NCI-H146 (cell line): ENCODE measurements around the gene ERC2.

Experiments
- DNase-seq: peaks from one replicate; lab custom pipeline; 2025; lab: John Stamatoyannopoulos, UW

ERC2 gene

DNA sequence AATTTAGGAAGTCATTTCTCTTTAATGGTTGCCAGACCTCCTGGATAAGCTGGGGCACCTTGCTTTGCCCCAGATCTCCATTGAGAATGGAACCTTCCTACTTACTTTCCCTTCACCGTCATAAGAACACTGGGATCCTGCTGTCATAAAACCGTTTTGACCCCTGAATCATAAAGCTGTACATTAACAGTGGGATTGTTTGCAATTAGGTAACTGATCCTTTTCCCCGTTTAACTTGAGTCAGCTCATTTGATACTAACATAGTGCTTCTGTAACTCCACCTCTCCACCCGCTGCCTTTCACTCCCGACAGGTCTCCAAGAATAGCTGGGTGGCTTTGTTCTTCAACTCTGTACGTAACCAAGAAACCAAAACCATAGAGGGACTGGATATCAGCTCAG lies 673.0 kb downstream of the ERC2 start:
- DNase-seq: peak; percentile 43

GRCh38 chr3:55792742-55793141 lies 675.5 kb downstream of the ERC2 start:
- no peak for DNase-seq

GRCh38 chr3:55792009-55792408 lies 676.3 kb downstream of the ERC2 start:
- DNase-seq: no peak

GRCh38 chr3:55790596-55791350 lies 677.5 kb downstream of the ERC2 start:
- DNase-seq: no peak

DNA sequence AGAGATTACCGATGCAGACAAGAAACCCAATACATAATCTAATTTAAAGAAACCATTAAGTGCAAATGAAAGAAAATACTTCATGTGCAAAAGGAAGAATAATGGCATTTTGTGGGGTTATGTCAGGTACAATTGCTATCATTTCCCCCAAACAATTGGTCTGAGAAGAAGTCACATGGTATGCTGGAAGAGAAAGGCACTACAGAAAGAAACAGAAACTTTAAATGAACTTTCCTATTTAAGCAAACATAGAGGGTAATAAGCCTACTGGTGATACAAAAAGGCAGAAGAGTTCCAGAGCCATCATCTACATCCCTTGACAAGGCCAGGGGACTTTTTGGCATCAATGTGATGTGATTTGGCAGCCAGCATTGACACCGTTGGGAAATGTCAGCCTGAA lies 678.8 kb downstream of the ERC2 start:
- DNase-seq: no peak

DNA sequence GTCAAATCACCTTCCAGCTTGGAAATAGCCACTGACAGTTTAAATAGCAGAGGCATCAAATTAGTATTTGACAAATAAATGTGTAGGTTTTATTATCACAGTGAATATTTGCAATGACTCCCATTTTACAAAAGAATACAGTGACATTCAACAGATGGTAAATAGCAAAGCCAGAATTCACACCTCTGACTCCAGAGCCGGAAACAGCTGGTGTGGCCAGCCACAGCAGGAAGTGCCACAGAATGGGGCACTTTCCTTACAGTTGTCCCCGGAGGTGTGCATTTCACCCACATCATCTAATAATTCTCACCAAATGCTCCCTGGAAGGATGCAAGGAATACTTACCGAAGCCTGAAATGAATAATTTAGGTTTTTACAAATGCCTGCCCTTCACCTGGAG lies 685.5 kb downstream of the ERC2 start:
- DNase-seq: peak; percentile 28

GRCh38 chr3:55782351-55782750 lies 685.9 kb downstream of the ERC2 start:
- no peak for DNase-seq

DNA sequence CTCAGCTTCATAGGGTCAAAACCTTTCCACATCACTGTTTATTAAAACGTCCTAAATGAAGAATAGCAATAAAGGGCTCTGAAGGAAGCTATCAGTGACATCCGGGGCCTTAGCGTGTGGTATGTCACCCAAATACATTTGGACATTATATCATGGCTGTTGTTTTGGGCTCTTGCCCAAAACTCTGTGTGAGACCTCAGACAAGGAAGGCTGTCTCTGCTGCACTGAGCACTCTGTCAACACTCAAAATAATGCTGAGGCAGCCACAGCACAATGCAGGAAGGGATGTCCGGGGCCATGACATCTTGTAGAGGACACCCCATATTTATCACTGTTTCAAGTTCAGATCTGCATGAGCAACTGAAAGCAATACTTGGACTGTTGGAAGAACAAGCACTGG lies 687.4 kb downstream of the ERC2 start:
- DNase-seq: no peak

DNA sequence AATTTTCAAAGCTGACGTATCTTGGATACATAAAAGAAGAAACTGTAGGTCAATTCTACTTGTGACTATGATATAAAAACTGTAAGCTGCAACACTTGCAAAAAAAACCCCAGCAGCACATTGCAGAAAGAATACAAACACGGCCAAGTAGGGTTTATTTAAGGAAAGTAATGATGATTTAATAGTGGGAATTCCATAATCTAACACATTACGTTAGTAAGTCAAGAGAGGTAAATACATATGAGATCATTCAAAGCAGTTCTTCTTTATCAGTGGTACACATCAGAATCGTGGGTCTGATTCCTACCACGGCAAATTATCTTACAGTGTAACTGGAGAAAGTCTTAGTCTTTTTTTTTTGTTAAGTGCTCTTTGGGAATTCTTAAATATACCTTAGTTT lies 688.7 kb downstream of the ERC2 start:
- no peak for DNase-seq

DNA sequence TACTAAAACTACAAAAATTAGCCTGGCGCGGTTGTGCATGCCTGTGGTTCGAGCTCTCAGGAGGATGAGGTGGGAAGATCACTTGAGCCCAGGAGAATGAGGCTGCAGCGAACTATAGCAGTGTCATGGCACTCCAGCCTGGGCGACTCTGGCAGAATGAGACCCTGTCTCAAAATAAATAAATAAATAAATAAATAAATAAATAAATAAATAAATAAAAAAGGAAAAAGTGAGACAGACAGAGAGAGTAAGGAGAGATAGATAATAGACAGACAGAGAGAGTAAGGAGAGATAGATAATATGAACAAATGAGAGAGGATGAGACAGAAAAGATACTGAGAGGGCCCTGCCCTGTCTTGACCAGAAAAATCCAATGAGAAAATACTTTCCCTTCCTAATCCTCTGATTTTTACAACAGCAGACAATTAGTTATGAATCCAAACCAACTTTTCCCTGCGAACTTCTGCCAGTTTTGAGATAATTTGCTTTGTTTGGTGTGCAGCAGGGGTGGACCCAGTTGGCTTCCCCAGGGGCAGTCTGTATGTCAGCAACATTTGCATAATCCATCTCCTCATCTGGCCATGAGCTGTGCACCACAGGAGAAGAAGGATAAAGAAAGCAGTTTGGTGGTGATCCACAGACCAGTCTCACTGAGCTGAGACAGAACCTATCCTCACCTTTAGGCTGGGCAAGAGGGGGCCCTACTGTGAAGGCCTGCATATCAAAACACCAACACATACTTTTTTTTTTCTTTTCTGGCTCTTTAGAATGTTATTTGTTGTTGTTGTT lies 692.7 kb downstream of the ERC2 start:
- no peak for DNase-seq

DNA sequence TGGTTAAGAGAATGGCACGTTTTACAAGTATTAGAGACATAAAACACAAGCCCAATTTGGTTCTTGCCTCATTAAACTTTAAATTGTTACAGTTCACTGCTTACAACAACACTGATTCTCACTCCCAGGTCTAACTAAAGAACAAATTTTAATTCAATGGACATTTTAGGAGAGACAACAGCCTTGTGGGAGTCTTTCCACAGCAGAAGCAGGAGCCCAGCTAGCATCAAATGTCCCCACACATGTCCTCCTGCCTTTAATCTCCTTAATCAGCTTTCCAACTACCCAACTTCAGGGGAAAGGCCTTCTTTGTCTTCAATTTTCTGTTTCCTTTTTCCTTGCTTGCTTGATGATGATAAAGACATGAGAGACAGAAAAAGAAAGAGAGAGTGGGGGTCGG lies 693.4 kb downstream of the ERC2 start:
- no peak for DNase-seq

GRCh38 chr3:55771503-55771902 lies 696.8 kb downstream of the ERC2 start:
- peak; percentile 26 for DNase-seq

DNA sequence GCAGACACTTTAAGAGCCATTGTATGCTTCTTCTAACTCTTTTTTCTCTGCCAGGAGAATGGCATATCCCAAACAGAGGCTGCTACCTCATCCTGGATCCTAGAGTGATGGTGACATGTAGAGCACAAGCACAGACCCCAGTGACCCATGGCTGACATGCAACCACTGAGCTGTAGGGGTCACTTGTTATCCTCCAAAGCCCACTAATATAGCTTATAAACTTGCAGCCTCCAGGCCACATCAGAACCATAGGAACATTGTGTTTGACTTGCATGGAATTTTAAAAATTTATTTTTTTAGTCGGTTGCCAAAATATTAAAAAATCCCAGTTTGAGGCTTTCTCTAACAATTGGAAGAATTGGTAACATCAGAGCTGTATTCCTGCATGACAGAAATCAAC lies 698.2 kb downstream of the ERC2 start:
- DNase-seq: no peak

GRCh38 chr3:55766753-55767152 lies 701.5 kb downstream of the ERC2 start:
- no peak for DNase-seq

GRCh38 chr3:55765906-55766701 lies 702.2 kb downstream of the ERC2 start:
- no peak for DNase-seq

DNA sequence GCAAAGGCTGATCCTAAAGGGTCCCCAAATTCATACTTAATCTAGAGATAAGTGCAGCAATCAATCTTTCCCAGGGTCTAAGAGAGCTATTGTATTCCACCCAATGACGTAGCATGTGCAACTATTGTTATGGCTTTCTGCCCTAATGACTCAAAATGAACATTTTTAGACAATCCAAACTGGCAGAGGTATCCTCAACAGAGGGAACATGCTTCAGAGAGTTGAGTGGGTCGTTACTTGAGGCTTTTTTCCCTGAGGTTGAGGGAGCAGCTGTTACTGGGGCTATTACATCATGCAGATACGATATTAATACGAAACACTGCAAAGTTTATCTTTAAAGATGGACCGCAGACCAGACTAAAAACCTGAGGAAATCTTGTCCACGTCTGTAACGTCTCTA lies 702.9 kb downstream of the ERC2 start:
- DNase-seq: no peak

GRCh38 chr3:55756976-55757375 lies 711.3 kb downstream of the ERC2 start:
- no peak for DNase-seq

- DNase-seq: no peak
Measured at GRCh38 chr3:55755516-55756205, 712.6 kb downstream of the ERC2 start.

DNA sequence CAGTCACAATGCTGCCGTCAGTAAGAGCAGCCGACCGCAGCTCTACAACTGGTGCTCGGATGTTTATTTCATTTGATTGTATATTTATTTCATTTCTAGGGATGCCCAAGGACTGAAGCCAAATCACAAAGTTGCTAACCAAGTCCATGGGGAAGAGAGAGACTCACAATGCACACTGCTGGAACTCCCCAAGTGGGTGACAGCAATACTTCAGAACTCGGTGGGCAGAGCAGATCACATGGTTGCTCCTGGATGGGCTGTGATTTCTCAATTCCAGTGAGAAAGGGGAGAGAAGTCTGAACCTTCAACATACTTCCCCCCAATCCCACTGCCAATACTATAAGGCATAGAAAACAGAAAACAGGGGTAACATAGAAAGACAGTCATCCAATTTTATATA lies 715.4 kb downstream of the ERC2 start:
- DNase-seq: no peak

DNA sequence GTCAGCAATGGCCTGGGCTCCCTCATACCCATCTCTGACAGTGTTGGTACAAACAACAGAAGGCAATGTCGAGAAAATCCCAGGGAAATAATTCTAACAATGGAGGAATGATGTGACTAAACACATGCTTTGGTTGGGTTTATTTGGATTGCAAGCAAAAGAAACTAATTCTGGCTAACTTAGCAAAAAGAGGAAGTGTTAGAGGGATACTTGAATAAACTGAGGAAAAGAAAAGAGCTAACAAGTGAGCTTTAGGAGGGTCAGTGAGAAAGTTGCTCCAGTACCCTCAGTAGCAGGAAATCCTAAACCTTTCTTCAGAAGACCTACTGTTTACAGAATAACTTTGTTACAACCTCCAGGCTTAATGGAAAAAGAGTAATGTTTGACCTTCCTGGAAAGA lies 716.5 kb downstream of the ERC2 start:
- DNase-seq: no peak

- no peak for DNase-seq
Measured at GRCh38 chr3:55750525-55750924, 717.7 kb downstream of the ERC2 start.

DNA sequence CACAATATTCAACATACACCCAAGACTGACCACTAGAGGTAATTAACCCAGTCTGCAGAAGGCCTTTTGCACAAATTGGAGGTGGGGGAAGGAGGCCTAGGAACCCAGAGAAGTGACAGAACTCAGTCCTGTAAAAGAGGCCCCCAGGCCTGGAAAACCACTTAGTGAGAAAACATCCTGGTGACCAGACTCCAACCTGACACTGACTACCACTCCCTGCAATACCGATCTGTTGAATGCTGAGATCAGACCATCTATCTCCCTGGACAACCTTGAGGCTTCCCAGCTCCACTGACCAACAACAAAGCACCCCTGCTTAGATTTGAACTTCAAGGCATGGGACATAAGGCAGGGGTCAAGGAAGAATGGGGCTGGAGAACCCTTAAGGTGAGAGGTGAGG lies 719.2 kb downstream of the ERC2 start:
- no peak for DNase-seq
